K562 (cell line): ENCODE measurements around the gene DDIT3. TPM values are rescaled to one million over a fixed set of nuclear protein-coding genes. Genes with fewer than 3 reads are reported as not detected.
A peak's percentile ranks its signal among the peaks of the same experiment; 100 is the strongest.

ENCODE experiments used
- ATF6 ChIP-seq: sonication (generic); formaldehyde crosslinking; IDR thresholded peaks from 2 replicates; pipeline ENCODE4 v1.4.0; 2020; ENCODE audit warnings: mild to moderate bottlenecking, missing genetic modification reagents
- CBX8 ChIP-seq: fragments of 200-600 bp; sonication (generic); IDR thresholded peaks from 2 replicates; pipeline ENCODE4 v1.6.1; 2012; ENCODE audit warnings: borderline replicate concordance, mixed run types, low read depth, mild to moderate bottlenecking, moderate library complexity, mixed read lengths, low read length, control low read depth, inconsistent platforms; ENCODE audit not compliant: poor library complexity, severe bottlenecking; ENCODE audit errors: extremely low read depth
- DPF2 ChIP-seq: fragments of 450-650 bp; IDR thresholded peaks from 2 replicates; pipeline ENCODE4 v1.6.1; 2016
- MAX ChIP-seq: sonication (generic); formaldehyde crosslinking; IDR thresholded peaks from 2 replicates; pipeline ENCODE4 v1.9.0; 2022; ENCODE audit warnings: mild to moderate bottlenecking, missing genetic modification reagents
- OTX1 ChIP-seq: fragments of 450-650 bp; formaldehyde crosslinking; IDR thresholded peaks from 2 replicates; pipeline ENCODE4 v1.4.0; 2022; ENCODE audit warnings: mild to moderate bottlenecking
- REST ChIP-seq, 2 experiments: fragments of 450-650 bp; formaldehyde crosslinking in 1 of 2; IDR thresholded peaks; 2 replicates each; pipeline versions ENCODE4 v1.4.0 to v1.6.1; 2014 to 2020; ENCODE audit warnings: mild to moderate bottlenecking in 2 of 2, borderline replicate concordance in 1 of 2, low read depth in 1 of 2
- TEAD1 ChIP-seq, 2 experiments: fragments of 450-650 bp in 1 of 2; sonication (generic) in 1 of 2; formaldehyde crosslinking; IDR thresholded peaks; 2 replicates each; pipeline versions ENCODE4 v1.4.0 to v1.8.0; 2020 to 2022; ENCODE audit warnings: mild to moderate bottlenecking in 2 of 2, missing genetic modification reagents in 1 of 2
- TRIM24 ChIP-seq, 2 experiments: fragments of 450-650 bp; IDR thresholded peaks; 2 replicates each; pipeline ENCODE4 v1.6.1; 2016
- ZBTB5 ChIP-seq: fragments of 450-650 bp; IDR thresholded peaks from 2 replicates; pipeline ENCODE4 v1.6.1; 2017; ENCODE audit warnings: antibody characterized with exemption
- ZNF277 ChIP-seq: fragments of 250-450 bp; sonication (Bioruptor Pico); IDR thresholded peaks from 2 replicates; pipeline ENCODE4 v1.8.0; 2022; ENCODE audit warnings: inconsistent platforms, mild to moderate bottlenecking, moderate library complexity, borderline replicate concordance
- polyA plus RNA-seq, 8 experiments: library from polyadenylated mRNA; depleted of rRNA in 4 of 8; stranded (reverse) in 5 of 8; unstranded in 3 of 8; fragments of >200 nt; fragmentation: Nextera tagmentation in 2 of 8; fragmentation: Illumina TruSeq in 1 of 8; extraction: Ambion mirVana in 2 of 8; extraction: Trizol in 1 of 8; gene quantifications; 2 replicates each; pipeline versions ENCODE4 v1.2.1 to v1.2.3, GENCODE V29; 2011 to 2014; ENCODE audit warnings: inconsistent platforms in 1 of 8, missing spikeins in 1 of 8
- total RNA-seq, 7 experiments: library from RNA; depleted of rRNA in 6 of 7; stranded (reverse); fragments of >200 nt in 6 of 7; fragmentation: Illumina TruSeq in 2 of 7; extraction: Trizol in 2 of 7; gene quantifications; 2 replicates each; pipeline versions ENCODE4 v1.2.1 to v1.2.3, GENCODE V29; 2011 to 2021; ENCODE audit warnings: low replicate concordance in 1 of 7

Gene DDIT3
- total and polyA plus RNA-seq, 9 of the 15 experiments (the other 6 are each of a cell fraction or from before 2014, with no cell fraction given) = 59.1 to 272 (median 89.9) TPM

GRCh38 chr12:57539134-57539768, 18.9 kb upstream of the DDIT3 start (continued):
- TF ChIP-seq REST (IDR thresholded peaks at IDR 0.05; ENCODE audit: borderline replicate concordance) = peak; percentile 68
- TF ChIP-seq REST (CRISPR knock-in tag; IDR thresholded peaks at IDR 0.05; ENCODE audit: low read depth) = peak; percentile 44; the same call in 1 of the 2 replicates
- no peak for TF ChIP-seq CBX8
- peak; percentile 58 to 85 for TF ChIP-seq TRIM24 (IDR thresholded peaks at IDR 0.05)
- TF ChIP-seq MAX (CRISPR knock-in tag) = peak; percentile 82
- TF ChIP-seq ZBTB5 = no peak
- TF ChIP-seq ATF6 (CRISPR knock-in tag) = no peak
- peak; percentile 11 to 28; a peak in 2 of 4 replicates for TF ChIP-seq TEAD1 (CRISPR knock-in tag; IDR thresholded peaks at IDR 0.05)
- TF ChIP-seq DPF2 = peak; percentile 97
- TF ChIP-seq ZNF277 (CRISPR knock-in tag) = no peak
- no peak for TF ChIP-seq OTX1 (CRISPR knock-in tag)
